SK-N-SH treated with all-trans-retinoic acid at 6 μM for 48 hours (cell line): ENCODE data around the gene NAA30.

Experiments used
- ARNTL ChIP-seq: fragments of 450-650 bp; formaldehyde crosslinking; IDR thresholded peaks from 2 replicates; pipeline ENCODE4 v1.5.0; 2020; ENCODE audit warnings: low read depth, mild to moderate bottlenecking, moderate library complexity, borderline replicate concordance
- CSDC2 ChIP-seq: fragments of 250-450 bp; sonication (Bioruptor Pico); IDR thresholded peaks from 2 replicates; pipeline ENCODE4 v1.5.0; 2020; ENCODE audit warnings: mild to moderate bottlenecking, moderate library complexity
- PATZ1 ChIP-seq: fragments of 250-450 bp; sonication (Bioruptor Pico); IDR thresholded peaks from 2 replicates; pipeline ENCODE4 v1.8.0; 2020; ENCODE audit warnings: mild to moderate bottlenecking, moderate library complexity, borderline replicate concordance
- TOX ChIP-seq: fragments of 250-450 bp; sonication (Bioruptor Pico); IDR thresholded peaks from 2 replicates; pipeline ENCODE4 v1.8.0; 2021; ENCODE audit warnings: mild to moderate bottlenecking, moderate library complexity, borderline replicate concordance
- ZNF8 ChIP-seq: fragments of 450-650 bp; formaldehyde crosslinking; IDR thresholded peaks from 2 replicates; pipeline ENCODE4 v1.5.0; 2020; ENCODE audit warnings: mild to moderate bottlenecking, moderate library complexity

GRCh38 chr14:57418999-57419398, 28.6 kb downstream of the NAA30 start:
- TF ChIP-seq PATZ1 (CRISPR knock-in tag) (no peak), CSDC2 (CRISPR knock-in tag) (no peak), ARNTL (CRISPR knock-in tag) (no peak), ZNF8 (CRISPR knock-in tag) (no peak), TOX (CRISPR knock-in tag) (no peak)
